Osteoblast (primary cell): ENCODE data around the gene PFDN1. TPM values are rescaled to one million over a fixed set of nuclear protein-coding genes. Genes with fewer than 3 reads are reported as not detected.

Experiments used
- DNase-seq: peaks from one replicate; pipeline ENCODE4 v3.0.0; 2011; ENCODE audit warnings: low spot score, mixed read lengths; ENCODE audit not compliant: insufficient read length; ENCODE audit errors: missing footprints
- H2AFZ ChIP-seq: 2 replicates; pipeline ENCODE4 v1.6.0; 2011; ENCODE audit warnings: mild to moderate bottlenecking, low read length
- H3K27ac ChIP-seq: 2 replicates; pipeline ENCODE4 v1.5.1; 2011; ENCODE audit warnings: mild to moderate bottlenecking, low read depth, low read length, moderate library complexity
- H3K27me3 ChIP-seq: 2 replicates; pipeline ENCODE4 v1.6.0; 2012; ENCODE audit warnings: mild to moderate bottlenecking, control low read depth, inconsistent platforms, low read length, moderate library complexity; ENCODE audit not compliant: insufficient read depth
- H3K36me3 ChIP-seq: 2 replicates; pipeline ENCODE4 v1.5.1; 2011; ENCODE audit warnings: mild to moderate bottlenecking, low read length, control low read depth, moderate library complexity; ENCODE audit not compliant: insufficient read depth
- H3K4me1 ChIP-seq: 2 replicates; pipeline ENCODE4 v1.5.1; 2011; ENCODE audit warnings: mild to moderate bottlenecking, low read length, control low read depth, moderate library complexity; ENCODE audit not compliant: insufficient read depth
- H3K4me2 ChIP-seq: 2 replicates; pipeline ENCODE4 v1.6.0; 2011; ENCODE audit warnings: mild to moderate bottlenecking, low read length; ENCODE audit not compliant: insufficient read depth
- H3K4me3 ChIP-seq: fragments of 200-600 bp; sonication (generic); 3 replicates; pipeline ENCODE4 v1.5.1; 2012; ENCODE audit warnings: mild to moderate bottlenecking, low read length, inconsistent platforms; ENCODE audit not compliant: insufficient read depth
- H3K79me2 ChIP-seq: 2 replicates; pipeline ENCODE4 v1.6.0; 2012; ENCODE audit warnings: mild to moderate bottlenecking, low read length, control low read depth, inconsistent platforms; ENCODE audit not compliant: insufficient read depth
- H3K9me3 ChIP-seq: 2 replicates; pipeline ENCODE4 v1.5.1; 2011; ENCODE audit warnings: low read depth, low read length, control low read depth
- H4K20me1 ChIP-seq: 2 replicates; pipeline ENCODE4 v1.6.0; 2012; ENCODE audit warnings: mild to moderate bottlenecking, low read length, control low read depth; ENCODE audit not compliant: insufficient read depth
- total RNA-seq: library from RNA; depleted of rRNA; stranded (reverse); fragments of >200 nt; gene quantifications from 2 replicates; pipeline ENCODE4 v1.2.3, GENCODE V29; 2012
- TF ChIP-seq, protein P1 (sequence below): IDR thresholded peaks from 2 replicates; pipeline ENCODE4 v1.5.1; 2011; ENCODE audit warnings: mild to moderate bottlenecking, low read depth, low read length, moderate library complexity; ENCODE audit errors: extremely low read depth

Gene PFDN1
- total RNA-seq, 1 donor = 65.9 TPM

DNA sequence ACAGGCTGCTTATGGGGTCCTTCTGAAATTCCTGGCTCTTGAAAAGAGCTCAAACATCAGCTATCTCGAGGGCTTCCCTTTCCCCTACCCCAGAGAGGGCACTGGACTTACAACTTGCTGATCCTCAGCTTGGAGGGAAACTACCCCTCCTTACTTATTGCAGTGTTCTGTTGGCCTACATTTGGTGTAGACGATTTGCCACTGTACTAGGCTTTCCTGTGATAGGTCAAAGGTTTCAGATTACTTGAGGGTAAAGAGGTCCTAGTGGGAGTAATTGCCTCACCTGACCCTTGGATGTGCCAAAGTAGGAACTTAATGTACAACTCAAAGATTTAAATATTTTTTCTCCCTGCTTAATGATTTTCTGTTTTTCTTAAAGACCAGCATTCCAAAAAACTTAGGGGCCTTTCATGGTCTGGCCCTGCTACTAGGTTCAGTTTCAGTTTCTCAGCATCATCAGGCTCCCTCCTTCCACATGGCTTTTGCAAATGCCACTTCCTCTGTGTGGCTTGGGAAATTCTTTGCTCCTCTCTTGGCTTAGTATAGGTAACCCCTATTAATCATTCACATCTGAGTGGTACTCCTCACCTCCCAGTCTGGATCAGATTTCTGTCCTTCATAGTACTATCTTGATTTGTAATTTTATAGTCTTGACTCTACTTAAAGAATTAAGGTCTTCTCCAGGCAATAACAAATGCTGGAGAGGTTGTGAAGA is 95.5 kb downstream of the PFDN1 start:
- Histone ChIP-seq H4K20me1 (no peaks in the 10 kb centered on the region), H3K79me2 (peaks cover 6% of the 10 kb centered on the region), H2AFZ (no peak overlapping the region), H3K36me3 (no peaks in the 10 kb centered on the region), H3K27me3 (no peaks in the 10 kb centered on the region), H3K4me3 (no peak overlapping the region), H3K4me1 (peaks cover 9% of the 10 kb centered on the region), H3K4me2 (no peak overlapping the region), H3K9me3 (no peaks in the 10 kb centered on the region), H3K27ac (no peak overlapping the region)
- TF ChIP-seq, protein P1, sequence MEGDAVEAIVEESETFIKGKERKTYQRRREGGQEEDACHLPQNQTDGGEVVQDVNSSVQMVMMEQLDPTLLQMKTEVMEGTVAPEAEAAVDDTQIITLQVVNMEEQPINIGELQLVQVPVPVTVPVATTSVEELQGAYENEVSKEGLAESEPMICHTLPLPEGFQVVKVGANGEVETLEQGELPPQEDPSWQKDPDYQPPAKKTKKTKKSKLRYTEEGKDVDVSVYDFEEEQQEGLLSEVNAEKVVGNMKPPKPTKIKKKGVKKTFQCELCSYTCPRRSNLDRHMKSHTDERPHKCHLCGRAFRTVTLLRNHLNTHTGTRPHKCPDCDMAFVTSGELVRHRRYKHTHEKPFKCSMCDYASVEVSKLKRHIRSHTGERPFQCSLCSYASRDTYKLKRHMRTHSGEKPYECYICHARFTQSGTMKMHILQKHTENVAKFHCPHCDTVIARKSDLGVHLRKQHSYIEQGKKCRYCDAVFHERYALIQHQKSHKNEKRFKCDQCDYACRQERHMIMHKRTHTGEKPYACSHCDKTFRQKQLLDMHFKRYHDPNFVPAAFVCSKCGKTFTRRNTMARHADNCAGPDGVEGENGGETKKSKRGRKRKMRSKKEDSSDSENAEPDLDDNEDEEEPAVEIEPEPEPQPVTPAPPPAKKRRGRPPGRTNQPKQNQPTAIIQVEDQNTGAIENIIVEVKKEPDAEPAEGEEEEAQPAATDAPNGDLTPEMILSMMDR = no peak
- DNase-seq = no peak

GRCh38 chr5:140205952-140206351 is 96.9 kb downstream of the PFDN1 start:
- Histone ChIP-seq H3K27ac (no peak overlapping the region), H3K9me3 (no peaks in the 10 kb centered on the region), H3K27me3 (no peaks in the 10 kb centered on the region), H2AFZ (no peak overlapping the region), H3K4me3 (no peak overlapping the region), H3K4me1 (peaks cover 13% of the 10 kb centered on the region), H3K36me3 (no peaks in the 10 kb centered on the region), H3K4me2 (no peak overlapping the region), H4K20me1 (no peaks in the 10 kb centered on the region), H3K79me2 (peaks cover 12% of the 10 kb centered on the region)
- TF ChIP-seq, protein P1 = peak; percentile 6
- DNase-seq = no peak

DNA sequence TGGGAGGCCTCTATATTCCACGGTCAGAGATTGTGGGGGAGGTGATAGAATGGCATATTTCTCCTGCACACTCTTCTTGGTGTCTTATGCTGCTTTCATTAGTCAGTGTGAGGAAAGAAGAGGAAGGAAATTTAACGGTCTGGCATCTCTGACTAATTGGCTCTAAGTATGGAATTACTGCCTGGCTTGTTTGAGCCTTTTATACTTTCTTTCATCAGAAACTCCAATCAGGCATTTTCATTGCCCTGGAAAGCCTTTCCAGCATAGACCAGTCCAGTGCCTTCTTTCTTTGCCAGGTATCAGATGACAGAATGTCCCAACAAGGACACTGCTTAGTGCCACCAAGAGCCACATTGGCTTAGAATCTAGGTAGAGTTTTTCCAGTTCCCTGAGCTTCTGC is 97.7 kb downstream of the PFDN1 start:
- Histone ChIP-seq H3K4me3 (no peak overlapping the region), H3K4me2 (peak overlapping the region; percentile 14), H3K9me3 (no peaks in the 10 kb centered on the region), H4K20me1 (no peaks in the 10 kb centered on the region), H3K27me3 (no peaks in the 10 kb centered on the region), H3K4me1 (peaks cover 13% of the 10 kb centered on the region), H3K79me2 (peaks cover 15% of the 10 kb centered on the region), H3K27ac (no peak overlapping the region), H3K36me3 (no peaks in the 10 kb centered on the region), H2AFZ (no peak overlapping the region)
- TF ChIP-seq, protein P1 = no peak
- peak; percentile 15 for DNase-seq

DNA sequence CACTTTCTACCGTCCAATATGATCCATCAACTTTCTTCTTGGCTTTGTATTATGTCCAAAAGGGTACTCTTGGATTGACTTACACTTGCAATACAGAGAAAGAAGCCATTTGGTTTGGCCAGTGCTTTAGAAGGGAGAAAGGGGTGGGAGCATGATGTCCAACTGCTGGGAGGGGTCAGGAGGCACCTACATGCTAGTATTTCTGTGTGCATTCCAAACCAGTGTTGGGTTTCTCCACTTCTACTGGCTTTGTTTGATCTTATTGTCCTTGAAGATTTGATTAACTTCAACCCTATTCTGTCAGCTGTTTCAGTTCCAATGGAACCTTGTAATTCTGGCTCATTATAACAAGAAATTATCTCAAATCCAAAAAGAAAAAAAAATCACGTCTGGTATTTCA is 100.3 kb downstream of the PFDN1 start:
- no peak overlapping the region for H3K4me2 ChIP-seq

More for the DNA sequence above, 100.3 kb downstream of the PFDN1 start:
- no peaks in the 10 kb centered on the region for H4K20me1 ChIP-seq
- TF ChIP-seq, protein P1 = no peak
- H3K4me3 ChIP-seq = no peak overlapping the region
- H3K9me3 ChIP-seq = no peaks in the 10 kb centered on the region
- DNase-seq = no peak
- peaks cover 13% of the 10 kb centered on the region for H3K4me1 ChIP-seq
- H3K27ac ChIP-seq = no peak overlapping the region
- H3K79me2 ChIP-seq = peaks cover 20% of the 10 kb centered on the region
- no peaks in the 10 kb centered on the region for H3K27me3 ChIP-seq
- H2AFZ ChIP-seq = no peak overlapping the region
- H3K36me3 ChIP-seq = no peaks in the 10 kb centered on the region
